Stimulated activated CD8-positive, alpha-beta memory T cell treated with anti-CD3 and anti-CD28 coated beads, Interleukin-12 subunit alpha, Interleukin-12 subunit beta, amount 100 ng/mL, for 4 hours (primary cell): ENCODE results near the gene TMEM59.
"Not testable (repeated sequence)": the region's sequence is repeated elsewhere in the genome, so short reads cannot be mapped to it uniquely, and the experiment has no call there.

Experiments used
- DNase-seq: peaks from one replicate; pipeline ENCODE4 v3.0.0-alpha.2; 2020; ENCODE audit warnings: low read depth

TMEM59 gene

DNA sequence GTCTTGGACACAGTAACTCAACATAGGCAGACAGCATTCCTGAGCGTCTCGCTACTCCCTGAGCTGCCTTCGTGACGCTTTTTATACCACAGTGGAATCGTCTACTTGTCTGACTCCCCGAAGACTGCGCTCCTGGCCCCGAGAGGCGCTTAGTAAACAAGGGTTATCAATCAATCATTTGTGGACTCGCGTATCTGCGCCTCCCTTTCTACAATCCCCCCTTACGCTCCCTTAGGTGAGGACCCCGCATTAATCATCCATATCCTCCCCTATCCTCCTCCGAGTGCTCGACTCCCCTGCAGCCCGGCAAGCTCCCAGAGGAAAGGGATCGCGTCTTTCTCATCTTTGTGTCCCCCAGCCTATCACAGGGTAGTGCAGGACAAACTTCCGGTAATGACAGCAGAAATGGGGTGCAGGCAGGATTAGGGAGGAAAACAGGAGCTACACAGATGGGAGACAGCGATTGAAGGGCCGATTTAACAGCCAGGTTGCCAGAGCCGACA is 522 bp downstream of the TMEM59 start:
- no peak for DNase-seq

DNA sequence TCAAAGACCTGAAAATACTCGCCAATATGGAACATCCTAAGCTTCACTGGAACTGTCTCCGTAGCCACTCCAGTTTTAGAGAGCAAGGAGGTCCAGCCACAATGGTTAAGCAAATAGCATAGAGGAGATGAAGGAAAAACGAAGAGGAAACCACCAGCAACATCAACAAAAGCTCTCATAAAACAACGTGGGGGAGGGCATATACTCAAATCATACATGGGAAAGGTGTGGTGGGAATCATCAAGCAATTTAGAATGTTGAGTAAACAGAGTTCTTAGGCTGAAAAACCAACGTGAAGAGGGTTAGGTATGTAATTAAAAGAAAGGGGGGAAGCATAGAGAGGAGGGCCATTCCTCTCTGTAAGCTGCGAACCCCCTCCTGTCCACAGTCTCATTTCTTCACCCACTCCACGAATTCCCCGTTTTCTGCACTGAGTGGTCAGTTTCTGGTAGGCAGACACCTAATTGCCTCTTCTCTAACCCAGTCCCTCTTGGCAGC is 1.0 kb downstream of the TMEM59 start:
- no peak for DNase-seq

DNA sequence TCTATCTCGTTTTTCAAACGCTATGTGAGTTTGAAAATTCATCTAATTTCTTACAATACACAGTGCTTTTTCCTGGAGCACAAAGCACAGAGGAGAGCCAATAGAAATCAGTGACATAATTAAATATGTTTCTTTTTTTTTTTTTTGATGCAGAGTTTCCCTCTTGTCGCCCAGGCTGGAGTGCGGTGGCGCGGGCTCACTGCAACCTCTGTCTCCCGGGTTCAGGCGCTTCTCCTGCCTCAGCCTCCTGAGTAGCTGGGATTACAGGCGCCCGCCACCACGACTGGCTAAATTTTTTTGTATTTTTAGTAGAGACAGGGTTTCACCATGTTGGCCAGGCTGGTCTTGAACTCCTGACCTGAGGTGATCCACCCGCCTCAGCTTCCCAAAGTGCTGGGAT is 2.6 kb downstream of the TMEM59 start:
- not testable (repeated sequence) for DNase-seq

DNA sequence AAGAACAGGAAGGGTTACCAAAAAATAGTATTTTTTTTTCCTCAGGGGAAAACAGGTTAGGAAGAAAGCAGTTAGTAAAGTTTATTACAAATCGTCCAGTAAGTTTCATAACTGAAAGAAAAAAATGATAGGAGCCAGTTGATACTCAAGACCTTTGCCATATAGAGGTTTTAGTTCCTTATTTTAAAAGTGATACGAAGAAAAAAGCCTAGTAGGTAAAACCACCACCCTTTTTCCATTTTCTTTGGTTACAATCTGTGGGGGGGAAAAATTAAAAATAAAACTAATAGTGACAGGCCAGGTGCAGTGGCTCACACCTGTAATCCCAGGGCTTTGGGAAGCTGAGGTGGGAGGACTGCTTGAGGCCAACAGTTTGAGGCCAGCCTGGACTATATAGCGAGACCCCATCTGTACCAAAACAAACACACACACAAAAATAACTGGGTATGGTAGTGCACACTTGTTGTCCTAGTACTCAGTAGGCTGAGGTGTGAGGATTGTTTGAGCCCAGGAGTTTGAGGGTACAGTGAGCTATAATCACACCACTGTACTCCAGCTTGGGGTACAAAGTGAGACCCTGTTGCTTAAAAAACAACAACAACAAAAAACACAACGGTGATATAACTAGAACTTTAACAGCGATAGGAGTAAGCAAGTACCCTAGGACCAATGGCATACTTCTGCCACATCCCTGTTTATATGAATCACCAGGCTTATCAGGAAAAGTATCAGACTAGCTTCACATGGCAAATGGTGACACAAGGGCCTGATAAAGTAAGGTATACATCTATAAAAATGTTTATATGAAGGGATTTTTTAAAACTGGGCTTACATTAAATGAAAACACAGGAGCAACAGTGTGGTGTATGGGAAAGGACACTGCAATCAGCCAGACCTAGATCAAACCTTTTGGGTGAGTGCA is 5.4 kb downstream of the TMEM59 start:
- no peak for DNase-seq

DNA sequence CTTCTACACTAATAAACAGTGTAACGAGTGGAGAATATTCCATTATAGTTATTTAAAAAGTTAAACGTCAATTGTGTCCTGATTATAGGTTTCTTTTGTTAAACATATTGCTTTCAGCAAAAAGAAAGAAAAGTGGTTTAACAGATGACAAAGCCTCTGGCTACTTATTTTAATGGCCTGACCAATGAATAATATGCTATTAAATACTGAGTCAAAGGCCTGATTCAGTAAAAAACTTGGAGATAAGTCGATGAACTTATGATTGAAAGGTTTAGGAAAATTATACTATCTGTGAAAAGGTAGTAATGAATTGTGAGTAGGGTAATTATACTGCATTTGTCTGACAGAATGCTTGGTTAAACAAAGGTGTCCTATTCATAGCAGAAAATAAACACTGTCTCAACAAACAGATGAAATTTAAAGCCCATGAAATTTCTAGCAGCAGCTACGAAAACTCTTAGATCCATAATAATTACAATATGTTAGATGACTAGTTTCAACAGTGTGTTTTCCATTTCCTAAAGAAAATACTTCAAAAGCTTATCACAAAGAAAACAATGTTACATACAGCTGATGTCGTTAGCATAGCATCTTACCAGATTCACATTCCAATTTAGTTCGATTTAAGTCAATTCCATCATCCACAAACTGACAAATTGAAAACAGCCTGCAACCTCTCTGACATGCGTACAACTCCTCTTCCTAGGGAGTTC is 6.2 kb downstream of the TMEM59 start:
- no peak for DNase-seq

DNA sequence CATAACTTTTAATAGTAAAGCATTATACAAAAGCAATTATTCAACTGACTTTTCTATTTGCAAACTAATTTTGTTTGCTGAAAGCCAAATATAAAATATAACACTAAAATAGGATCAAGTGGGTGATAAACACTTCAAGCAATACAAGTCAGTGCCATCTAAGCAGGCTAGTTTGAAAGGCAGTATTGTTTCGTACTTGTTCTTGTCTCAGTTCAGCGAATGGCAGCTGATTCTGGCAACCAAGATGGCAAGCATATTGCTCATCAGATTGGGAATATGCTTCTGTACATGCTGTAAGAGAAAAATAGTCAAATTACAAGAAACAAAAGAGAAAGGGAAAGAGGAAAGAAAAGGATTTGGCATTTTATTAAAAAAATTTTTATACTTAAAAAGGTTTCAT is 7.5 kb downstream of the TMEM59 start:
- no peak for DNase-seq

DNA sequence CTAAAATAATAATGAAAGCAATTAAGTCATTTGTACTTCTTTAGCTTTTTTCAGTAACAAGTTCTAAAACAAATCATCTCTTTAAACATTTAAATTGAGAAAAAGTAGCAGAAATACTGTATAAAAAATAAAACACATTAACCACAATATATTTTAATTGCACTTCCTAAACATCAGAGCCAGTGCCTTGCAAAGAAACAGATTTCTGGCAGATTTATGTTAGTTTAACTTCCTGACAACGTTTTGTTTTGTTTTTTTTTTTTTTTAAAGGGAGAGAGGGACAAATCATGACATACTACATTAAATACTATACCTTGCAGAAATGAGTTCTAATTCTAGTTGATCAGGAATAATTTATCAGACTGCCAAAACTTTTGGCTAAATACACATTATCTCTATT is 11.2 kb downstream of the TMEM59 start:
- no peak for DNase-seq

DNA sequence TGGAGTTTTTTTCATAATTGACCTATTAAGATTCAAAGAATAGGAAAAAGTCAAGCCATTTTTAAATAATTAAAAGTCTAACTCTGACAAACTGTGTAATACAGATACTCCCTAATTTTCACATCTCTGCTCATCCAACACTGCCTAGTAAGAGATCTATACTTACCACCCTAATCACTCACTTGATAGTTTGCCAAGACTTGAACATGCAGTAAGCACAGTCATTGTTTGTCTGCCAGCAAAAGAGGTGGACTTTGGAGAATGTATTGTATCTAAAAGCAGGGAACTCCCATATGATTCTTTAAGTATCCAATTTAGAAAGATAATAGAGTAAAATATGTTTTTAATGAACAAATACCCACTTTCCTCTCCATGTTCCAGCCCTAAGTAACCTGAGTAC is 15.5 kb downstream of the TMEM59 start:
- DNase-seq, result no peak

DNA sequence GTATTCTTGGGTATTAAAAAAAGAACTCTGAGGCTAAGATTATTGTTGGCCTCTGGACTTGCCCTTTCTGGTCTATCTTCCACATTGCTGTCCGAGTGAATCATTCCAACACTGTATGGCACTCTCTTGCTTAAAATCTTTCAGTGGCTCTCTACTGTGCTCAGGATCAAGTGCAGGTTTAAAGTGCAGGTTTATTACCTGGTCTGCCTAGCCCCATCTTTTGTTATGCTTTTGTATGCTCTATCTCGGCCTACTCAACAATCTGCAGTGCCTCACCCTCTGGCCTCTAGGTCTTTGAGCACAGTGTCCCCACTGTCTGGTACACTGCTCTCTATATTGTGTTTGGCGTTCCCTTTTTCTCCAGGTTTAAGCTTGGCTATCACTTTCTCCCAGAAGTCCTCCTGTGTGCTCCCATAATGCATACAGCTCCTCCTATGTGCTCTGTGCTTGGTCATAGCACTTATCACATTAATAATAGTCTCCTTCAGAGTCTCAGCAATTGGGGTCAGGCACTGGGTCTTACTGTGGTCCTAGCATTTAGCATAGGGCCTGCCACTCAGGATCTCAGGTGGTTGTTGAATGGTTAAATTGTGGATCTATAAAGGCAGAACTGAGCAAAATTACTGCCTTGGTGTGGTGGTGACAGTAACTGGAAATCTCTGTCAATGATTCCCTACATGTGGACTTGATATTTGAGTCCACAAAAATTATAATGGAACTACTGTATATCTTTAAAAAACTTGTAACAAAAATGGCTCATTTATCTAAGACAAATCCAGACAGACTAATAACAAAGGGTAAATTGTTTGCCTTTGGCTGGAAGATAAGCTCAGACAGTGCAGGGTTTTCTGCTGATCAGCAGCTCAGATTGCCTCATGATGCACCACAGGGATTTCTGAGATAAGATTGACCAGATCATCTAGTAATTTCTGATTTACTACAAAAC is 24.4 kb downstream of the TMEM59 start:
- no peak for DNase-seq

DNA sequence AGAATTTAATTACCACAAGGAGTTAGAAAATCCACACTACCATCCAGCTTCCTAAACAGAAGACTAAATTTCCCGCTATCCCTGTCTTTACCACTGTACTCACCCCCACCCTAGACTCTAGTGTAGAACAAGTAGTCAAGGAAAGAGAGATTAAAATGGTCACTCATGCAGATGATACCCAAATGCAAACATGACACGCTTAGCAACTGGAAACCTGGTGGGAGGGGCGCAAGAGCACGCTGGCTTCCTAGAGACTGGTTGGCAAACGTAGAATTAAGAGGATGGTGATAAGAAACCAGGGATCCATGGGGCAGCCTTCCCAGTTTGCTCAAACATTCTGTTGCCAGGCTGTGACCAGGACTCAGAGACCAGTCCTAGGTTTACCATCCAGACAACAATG is 25.2 kb downstream of the TMEM59 start:
- DNase-seq, result no peak

DNA sequence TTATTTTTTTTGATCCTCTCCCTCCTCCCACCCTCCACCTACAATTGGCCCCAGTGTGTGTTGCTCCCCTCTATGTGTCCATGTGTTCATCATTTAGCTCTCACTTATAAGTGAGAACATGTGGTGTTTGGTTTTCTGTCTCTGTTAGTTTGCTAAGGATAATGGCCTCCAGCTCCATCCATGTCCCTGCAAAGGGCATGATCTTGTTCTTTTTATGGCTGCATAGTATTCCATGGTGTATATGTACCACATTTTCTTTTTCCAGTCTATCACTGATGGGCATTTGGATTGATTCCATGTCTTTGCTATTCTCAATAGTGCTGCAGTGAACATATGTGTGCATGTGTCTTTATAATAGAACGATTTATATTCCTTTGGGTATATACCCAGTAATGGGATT is 28.2 kb downstream of the TMEM59 start:
- DNase-seq, result not testable (repeated sequence)

DNA sequence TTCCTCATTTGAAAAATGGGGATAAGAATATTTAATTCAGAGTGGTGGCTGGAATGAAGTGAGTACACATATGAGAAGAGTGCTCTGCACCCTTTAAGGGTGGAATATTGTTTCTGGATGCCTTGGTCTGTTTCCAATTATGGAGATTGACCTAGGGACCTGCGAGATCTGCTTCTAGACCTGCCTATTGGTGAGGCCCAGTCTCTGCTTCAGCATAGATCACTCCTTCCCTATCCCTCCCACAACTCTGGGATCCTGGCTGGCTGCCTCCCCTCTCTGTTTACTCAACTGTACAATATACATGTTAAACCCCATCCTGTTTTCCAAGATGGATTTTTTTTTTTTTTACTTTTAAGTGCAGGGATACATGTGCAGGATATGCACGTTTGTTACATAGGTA is 28.6 kb downstream of the TMEM59 start:
- DNase-seq, result no peak

DNA sequence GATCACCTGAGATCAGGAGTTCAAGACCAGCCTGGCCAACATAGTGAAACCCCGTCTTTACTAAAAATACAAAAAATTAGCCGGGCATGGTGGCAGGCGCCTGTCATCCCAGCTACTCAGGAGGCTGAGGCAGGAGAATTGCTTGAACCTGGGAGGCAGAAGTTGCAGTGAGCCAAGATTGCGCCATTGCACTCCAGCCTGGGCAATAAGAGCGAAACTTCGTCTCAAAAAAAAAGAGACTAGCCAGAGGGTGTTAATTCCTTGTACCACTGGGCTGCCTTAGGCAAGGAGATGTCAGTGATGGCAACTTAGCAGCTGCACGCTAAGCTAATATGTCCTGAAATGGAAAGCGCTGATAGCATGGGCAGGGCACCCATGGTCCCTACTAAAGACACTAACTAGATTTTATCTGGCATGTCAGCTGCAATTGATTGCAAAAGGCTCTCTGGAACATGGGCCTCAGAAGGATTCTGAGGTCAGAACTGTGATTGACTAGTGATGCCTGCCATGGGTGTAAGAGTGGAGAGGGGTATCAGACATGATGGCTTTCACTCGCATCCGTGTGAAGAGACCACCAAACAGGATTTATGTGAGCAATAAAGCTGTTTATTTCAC is 33.3 kb downstream of the TMEM59 start:
- DNase-seq, result not testable (repeated sequence)

DNA sequence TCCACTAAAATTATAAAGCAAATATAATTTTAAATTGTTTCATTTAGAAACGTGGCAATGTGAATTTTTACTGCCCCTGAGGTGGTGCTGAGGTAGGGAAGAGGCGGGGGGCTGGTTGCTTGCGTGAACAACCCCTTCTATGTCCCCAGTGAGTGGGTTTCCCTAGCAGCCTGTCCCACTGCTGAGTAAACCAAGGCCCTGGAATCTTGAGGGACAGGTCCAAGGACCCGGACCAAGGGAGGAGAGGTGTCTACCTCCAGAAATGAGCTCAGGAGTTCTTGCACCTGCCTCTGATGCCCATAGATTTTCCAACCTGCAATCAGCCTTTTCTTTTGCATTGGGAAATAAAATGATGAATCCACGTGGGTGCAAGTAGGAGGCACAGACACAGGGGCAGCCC is 34.4 kb downstream of the TMEM59 start:
- DNase-seq, result no peak

DNA sequence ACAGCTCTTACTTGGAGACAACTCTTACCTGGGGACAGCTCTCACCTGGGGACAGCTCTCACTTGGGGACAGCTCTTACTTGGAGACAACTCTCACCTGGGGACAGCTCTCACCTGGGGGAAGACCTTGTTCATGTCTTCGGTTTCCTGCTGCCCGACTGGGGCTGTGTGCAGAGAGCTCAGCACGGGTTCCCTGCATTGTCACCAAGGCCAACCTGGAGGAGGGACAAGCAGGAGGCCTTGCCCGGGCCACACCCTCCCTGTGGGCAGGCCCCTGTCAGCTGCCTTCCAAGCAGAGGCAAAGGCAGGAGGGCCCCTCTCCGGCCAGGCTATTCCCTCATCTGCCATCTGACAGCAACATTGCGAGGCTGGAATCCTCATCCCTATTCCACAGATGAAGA is 35.0 kb downstream of the TMEM59 start, which contains the start of gene LDLRAD1:
LDLRAD1 (minus strand) TSS at position 208 of the 400 bp plus-strand sequence; CDS start at position 134, 74 bp downstream.
- no peak for DNase-seq

DNA sequence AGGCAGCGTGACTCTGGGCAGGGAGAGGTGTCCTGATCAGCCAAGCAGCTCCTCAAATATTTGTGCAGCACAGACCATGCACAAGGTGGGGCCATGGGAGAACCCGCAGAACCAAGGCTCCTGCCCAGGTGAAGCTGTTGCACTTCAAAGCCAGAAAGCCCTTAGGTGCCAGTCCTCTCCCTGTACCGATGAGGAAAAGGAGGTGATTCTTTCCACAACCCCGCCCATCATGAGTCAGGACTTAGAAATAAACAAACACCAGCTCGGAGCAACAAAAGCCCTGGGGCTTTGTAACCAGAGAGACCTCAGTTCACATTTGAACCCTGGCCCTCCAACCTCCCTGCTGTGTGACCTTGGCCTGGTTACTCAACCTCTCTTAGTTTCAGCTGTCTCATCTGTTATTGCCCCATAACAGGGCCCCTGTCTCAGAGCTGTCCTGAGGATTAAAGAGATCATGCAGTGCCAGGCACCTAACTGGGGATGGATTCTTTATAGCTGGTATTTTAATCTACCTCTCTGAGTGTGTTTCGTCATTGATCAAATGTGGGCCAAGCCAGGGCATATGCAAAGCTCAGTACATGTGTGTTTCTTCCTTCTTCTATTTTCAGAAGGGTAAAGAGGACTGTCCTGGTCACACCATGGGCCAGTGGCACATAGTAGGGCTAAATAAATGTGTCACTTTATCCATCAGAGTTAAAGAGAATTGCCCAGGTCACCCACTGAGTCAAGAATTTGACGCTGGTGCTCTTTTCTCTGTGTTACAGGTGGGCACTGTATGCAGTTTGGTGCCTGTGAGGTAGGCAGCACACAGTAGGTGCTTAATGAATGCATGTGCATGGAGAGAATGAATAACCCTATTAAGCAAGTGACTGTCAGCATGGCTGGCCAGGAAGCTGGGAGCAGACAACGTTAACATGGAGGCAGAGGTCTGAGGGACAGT is 36.4 kb downstream of the TMEM59 start:
- no peak for DNase-seq

DNA sequence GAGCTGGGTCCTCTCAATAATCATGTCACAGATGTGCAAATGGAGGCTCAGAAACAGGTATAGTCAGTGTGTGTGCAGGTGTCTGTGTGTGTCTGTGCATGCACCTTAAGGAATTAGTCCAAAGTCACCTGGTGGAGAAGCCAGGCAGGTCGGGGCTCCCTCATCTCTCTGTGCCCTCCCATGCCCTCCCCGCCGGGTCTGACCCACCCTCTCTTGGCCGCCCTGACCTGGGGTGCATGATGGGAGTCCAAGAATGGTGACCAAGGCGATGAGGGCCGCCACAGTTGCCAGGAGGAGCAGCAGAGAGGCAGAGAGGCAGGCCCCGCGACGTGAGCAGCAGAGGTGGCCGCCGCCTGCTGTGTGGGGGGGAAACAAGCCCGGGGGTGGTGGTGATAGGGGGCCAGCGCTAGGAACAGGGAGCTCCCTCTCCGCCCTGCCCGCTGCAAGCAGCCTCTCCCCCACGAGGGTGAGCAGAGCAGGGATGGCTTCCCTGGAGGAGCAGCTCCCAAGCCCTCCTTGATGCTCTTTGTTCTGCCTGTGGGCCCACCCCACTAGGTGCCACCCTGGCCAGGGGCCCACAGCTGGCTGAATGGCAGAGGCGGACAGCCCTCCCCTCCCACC is 38.9 kb downstream of the TMEM59 start:
- DNase-seq, result no peak

DNA sequence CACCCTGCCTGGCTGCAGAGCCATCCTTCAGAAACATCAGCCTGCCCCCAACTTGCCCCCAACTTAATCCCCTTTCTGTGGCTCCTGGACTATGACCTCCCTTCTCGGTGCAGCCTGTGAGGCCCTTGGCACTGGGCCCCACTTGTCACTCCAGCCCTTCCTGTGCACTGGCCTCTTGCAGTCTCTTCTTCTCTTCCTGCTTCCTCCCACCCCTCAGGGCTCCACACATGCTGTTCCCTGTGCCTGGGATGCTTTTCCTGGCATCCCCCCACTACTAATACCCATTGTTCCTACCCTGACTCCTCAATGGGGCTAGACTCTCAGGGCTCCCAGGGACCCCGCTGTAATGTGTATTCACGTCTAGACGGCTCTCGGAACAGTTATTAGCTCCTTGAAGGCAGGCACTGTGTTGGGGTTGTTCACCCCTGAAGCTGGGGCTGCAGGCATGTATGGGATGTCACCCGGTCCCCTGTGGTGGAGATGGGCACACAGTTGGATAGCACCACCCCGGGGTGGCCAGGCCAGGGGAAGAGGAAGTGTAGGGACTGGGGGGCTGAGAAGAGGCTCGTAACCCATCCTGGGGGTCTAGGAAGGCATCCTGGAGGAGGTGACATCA is 39.5 kb downstream of the TMEM59 start:
- no peak for DNase-seq

DNA sequence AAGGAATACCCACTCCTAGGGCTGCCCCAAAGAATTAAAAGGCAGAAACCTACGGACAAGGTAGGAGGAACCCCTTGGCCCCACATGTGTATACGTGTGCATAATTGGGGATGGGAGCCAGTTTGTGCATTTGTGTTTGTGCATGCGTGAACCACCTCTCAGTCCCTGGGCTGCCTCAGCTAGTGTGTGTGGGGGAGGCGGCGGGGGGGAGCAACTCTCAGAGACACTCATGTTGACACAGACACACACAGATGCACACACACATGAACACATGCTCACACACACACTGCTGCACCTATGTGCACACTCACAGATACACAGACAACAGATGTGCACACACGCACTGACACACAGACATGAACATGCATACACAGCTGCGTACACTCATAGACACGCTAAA is 40.1 kb downstream of the TMEM59 start:
- DNase-seq, result no peak
